HepG2 (cell line): ENCODE data around the gene UXS1. TPM values are rescaled to one million over a fixed set of nuclear protein-coding genes. Genes with fewer than 3 reads are reported as not detected.

Experiments
- EHMT2 ChIP-seq: fragments of 200-600 bp; sonication (generic); IDR thresholded peaks from 2 replicates; pipeline ENCODE4 v1.7.0; 2017; ENCODE audit warnings: antibody characterized with exemption, low read depth, low read length, borderline replicate concordance
- ESRRA ChIP-seq: sonication (generic); formaldehyde crosslinking; IDR thresholded peaks from 2 replicates; pipeline ENCODE4 v1.5.1; 2020; ENCODE audit warnings: mild to moderate bottlenecking, low read depth, missing genetic modification reagents
- HDAC2 ChIP-seq: sonication (generic); formaldehyde crosslinking; IDR thresholded peaks from 2 replicates; pipeline ENCODE4 v1.4.0; 2020; ENCODE audit warnings: missing genetic modification reagents
- NCOA5 ChIP-seq: sonication (generic); formaldehyde crosslinking; IDR thresholded peaks from 2 replicates; pipeline ENCODE4 v1.4.0; 2020; ENCODE audit warnings: missing genetic modification reagents
- PBX3 ChIP-seq: sonication (generic); formaldehyde crosslinking; IDR thresholded peaks from 2 replicates; pipeline ENCODE4 v1.8.1; 2023; ENCODE audit warnings: missing genetic modification reagents, inconsistent platforms, borderline replicate concordance
- PHF8 ChIP-seq: sonication (generic); formaldehyde crosslinking; IDR thresholded peaks from 2 replicates; pipeline ENCODE4 v1.5.0; 2020; ENCODE audit warnings: missing genetic modification reagents
- ZBTB7A ChIP-seq: sonication (generic); formaldehyde crosslinking; IDR thresholded peaks from 2 replicates; pipeline ENCODE4 v1.8.0; 2022; ENCODE audit warnings: mild to moderate bottlenecking, missing genetic modification reagents
- ZNF510 ChIP-seq: sonication (generic); formaldehyde crosslinking; IDR thresholded peaks from 2 replicates; pipeline ENCODE4 v1.4.0; 2020; ENCODE audit warnings: low read depth, mild to moderate bottlenecking, missing genetic modification reagents
- ZNF747 ChIP-seq: sonication (generic); formaldehyde crosslinking; IDR thresholded peaks from 2 replicates; pipeline ENCODE4 v1.8.1; 2023; ENCODE audit warnings: missing genetic modification reagents, mild to moderate bottlenecking, borderline replicate concordance
- ZNF841 ChIP-seq: sonication (generic); formaldehyde crosslinking; IDR thresholded peaks from 2 replicates; pipeline ENCODE4 v1.8.1; 2023; ENCODE audit warnings: missing genetic modification reagents, borderline replicate concordance
- polyA plus RNA-seq, 8 experiments: library from polyadenylated mRNA; depleted of rRNA in 3 of 8; stranded (reverse) in 7 of 8; unstranded in 1 of 8; fragments of >200 nt; fragmentation: Illumina TruSeq in 4 of 8; extraction: Trizol in 4 of 8; gene quantifications; 2 replicates each; pipeline versions ENCODE4 v1.2.1 to v1.2.3, GENCODE V29; 2011 to 2016; ENCODE audit warnings: low read depth in 4 of 8, missing spikeins in 1 of 8, mixed read lengths in 1 of 8; ENCODE audit not compliant: insufficient read depth in 1 of 8
- total RNA-seq, 5 experiments: library from RNA; depleted of rRNA; stranded (reverse); fragments of >200 nt; fragmentation: Illumina TruSeq; extraction: Trizol; gene quantifications; 2 replicates each; pipeline ENCODE4 v1.2.3, GENCODE V29; 2016; ENCODE audit warnings: low read depth in 1 of 5
- TF ChIP-seq, protein P1 (sequence below): sonication (generic); formaldehyde crosslinking; IDR thresholded peaks from 2 replicates; pipeline ENCODE4 v1.4.0; 2020; ENCODE audit warnings: mild to moderate bottlenecking, missing genetic modification reagents
- TF ChIP-seq, protein P2 (sequence below): sonication (generic); formaldehyde crosslinking; conservative IDR thresholded peaks from 2 replicates; pipeline ENCODE4 v1.5.0; 2020; ENCODE audit warnings: missing genetic modification reagents
- TF ChIP-seq, protein P3 (sequence below): sonication (generic); formaldehyde crosslinking; IDR thresholded peaks from one replicate; pipeline ENCODE4 v1.5.1; 2020; ENCODE audit warnings: mild to moderate bottlenecking, missing genetic modification reagents; ENCODE audit errors: not compliant biosample characterization

The UXS1 gene
- total and polyA plus RNA-seq, 2 of the 13 experiments (the other 11 are each of a cell fraction or from before 2014, with no cell fraction given): 53.3 to 110 TPM

DNA sequence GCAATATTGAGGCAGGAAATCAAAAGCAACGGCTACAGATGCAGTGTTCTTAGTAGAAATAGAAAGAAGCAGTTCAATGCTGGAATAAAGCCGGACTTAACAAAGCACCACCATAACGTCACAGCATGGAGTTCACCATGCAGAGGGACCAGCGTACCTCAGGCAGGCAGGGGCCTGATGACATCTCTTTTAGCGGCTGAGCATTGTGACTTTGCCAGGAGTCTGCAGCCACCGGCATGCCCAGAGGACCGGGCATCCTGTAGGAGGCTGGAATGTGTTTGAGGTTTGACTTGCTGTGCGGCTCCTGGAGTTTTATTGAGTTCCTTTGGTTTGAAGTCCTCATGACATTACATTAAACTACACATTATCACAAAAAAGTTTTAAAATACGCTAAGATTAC is 139.8 kb downstream of the UXS1 start (continued):
- TF ChIP-seq ZNF747: no peak
- no peak for TF ChIP-seq ZBTB7A
- TF ChIP-seq, protein P1, sequence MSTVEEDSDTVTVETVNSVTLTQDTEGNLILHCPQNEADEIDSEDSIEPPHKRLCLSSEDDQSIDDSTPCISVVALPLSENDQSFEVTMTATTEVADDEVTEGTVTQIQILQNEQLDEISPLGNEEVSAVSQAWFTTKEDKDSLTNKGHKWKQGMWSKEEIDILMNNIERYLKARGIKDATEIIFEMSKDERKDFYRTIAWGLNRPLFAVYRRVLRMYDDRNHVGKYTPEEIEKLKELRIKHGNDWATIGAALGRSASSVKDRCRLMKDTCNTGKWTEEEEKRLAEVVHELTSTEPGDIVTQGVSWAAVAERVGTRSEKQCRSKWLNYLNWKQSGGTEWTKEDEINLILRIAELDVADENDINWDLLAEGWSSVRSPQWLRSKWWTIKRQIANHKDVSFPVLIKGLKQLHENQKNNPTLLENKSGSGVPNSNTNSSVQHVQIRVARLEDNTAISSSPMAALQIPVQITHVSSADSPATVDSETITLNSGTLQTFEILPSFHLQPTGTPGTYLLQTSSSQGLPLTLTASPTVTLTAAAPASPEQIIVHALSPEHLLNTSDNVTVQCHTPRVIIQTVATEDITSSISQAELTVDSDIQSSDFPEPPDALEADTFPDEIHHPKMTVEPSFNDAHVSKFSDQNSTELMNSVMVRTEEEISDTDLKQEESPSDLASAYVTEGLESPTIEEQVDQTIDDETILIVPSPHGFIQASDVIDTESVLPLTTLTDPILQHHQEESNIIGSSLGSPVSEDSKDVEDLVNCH (CRISPR knock-in tag): no peak
- TF ChIP-seq PHF8: no peak
- no peak for TF ChIP-seq HDAC2
- TF ChIP-seq PBX3: no peak
- no peak for TF ChIP-seq ZNF841
- no peak for TF ChIP-seq ZNF510 (CRISPR knock-in tag)
- TF ChIP-seq EHMT2: no peak
- TF ChIP-seq, protein P2, sequence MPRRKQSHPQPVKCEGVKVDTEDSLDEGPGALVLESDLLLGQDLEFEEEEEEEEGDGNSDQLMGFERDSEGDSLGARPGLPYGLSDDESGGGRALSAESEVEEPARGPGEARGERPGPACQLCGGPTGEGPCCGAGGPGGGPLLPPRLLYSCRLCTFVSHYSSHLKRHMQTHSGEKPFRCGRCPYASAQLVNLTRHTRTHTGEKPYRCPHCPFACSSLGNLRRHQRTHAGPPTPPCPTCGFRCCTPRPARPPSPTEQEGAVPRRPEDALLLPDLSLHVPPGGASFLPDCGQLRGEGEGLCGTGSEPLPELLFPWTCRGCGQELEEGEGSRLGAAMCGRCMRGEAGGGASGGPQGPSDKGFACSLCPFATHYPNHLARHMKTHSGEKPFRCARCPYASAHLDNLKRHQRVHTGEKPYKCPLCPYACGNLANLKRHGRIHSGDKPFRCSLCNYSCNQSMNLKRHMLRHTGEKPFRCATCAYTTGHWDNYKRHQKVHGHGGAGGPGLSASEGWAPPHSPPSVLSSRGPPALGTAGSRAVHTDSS (CRISPR knock-in tag): no peak
- no peak for TF ChIP-seq NCOA5
- TF ChIP-seq ESRRA (CRISPR knock-in tag): no peak
- TF ChIP-seq, protein P3, sequence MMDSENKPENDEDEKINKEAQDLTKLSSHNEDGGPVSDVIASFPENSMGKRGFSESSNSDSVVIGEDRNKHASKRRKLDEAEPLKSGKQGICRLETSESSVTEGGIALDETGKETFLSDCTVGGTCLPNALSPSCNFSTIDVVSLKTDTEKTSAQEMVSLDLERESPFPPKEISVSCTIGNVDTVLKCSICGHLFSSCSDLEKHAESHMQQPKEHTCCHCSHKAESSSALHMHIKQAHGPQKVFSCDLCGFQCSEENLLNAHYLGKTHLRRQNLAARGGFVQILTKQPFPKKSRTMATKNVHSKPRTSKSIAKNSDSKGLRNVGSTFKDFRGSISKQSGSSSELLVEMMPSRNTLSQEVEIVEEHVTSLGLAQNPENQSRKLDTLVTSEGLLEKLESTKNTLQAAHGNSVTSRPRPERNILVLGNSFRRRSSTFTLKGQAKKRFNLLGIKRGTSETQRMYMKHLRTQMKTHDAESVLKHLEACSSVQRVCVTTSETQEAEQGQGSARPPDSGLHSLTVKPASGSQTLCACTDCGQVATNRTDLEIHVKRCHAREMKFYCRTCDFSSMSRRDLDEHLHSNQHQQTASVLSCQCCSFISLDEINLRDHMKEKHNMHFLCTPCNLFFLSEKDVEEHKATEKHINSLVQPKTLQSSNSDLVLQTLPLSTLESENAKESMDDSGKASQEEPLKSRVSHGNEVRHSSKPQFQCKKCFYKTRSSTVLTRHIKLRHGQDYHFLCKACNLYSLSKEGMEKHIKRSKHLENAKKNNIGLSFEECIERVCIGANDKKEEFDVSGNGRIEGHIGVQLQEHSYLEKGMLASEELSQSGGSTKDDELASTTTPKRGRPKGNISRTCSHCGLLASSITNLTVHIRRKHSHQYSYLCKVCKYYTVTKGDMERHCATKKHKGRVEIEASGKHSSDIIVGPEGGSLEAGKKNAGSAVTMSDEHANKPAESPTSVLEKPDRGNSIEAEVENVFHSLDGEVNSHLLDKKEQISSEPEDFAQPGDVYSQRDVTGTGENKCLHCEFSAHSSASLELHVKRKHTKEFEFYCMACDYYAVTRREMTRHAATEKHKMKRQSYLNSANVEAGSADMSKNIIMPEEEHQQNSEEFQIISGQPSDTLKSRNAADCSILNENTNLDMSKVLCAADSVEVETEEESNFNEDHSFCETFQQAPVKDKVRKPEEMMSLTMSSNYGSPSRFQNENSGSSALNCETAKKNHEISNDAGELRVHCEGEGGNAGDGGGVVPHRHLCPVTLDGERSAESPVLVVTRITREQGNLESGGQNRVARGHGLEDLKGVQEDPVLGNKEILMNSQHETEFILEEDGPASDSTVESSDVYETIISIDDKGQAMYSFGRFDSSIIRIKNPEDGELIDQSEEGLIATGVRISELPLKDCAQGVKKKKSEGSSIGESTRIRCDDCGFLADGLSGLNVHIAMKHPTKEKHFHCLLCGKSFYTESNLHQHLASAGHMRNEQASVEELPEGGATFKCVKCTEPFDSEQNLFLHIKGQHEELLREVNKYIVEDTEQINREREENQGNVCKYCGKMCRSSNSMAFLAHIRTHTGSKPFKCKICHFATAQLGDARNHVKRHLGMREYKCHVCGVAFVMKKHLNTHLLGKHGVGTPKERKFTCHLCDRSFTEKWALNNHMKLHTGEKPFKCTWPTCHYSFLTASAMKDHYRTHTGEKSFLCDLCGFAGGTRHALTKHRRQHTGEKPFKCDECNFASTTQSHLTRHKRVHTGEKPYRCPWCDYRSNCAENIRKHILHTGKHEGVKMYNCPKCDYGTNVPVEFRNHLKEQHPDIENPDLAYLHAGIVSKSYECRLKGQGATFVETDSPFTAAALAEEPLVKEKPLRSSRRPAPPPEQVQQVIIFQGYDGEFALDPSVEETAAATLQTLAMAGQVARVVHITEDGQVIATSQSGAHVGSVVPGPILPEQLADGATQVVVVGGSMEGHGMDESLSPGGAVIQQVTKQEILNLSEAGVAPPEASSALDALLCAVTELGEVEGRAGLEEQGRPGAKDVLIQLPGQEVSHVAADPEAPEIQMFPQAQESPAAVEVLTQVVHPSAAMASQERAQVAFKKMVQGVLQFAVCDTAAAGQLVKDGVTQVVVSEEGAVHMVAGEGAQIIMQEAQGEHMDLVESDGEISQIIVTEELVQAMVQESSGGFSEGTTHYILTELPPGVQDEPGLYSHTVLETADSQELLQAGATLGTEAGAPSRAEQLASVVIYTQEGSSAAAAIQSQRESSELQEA: no peak
